IMR-90 (cell line): Measurements from ENCODE around the gene VPS54. TPM values are rescaled to one million over a fixed set of nuclear protein-coding genes. Genes with fewer than 3 reads are reported as not detected.
"Not testable (repeated sequence)": the region's sequence is repeated elsewhere in the genome, so short reads cannot be mapped to it uniquely, and the experiment has no call there.

Experiments
- ATAC-seq: fragments of 200-7000 bp; cut with Tn5 transposase; 2 replicates; pipeline ENCODE4 v1.9.1; 2020; ENCODE audit warnings: low read depth, mild to moderate bottlenecking, moderate library complexity
- BruUV-seq: library from RNA; stranded (reverse); fragments of 400-500 nt; replicated peaks from 2 replicates; lab custom pipeline; 2021; lab: Mats Ljungman, UMichigan
- CTCF ChIA-PET: fragments of 300-600 bp; formaldehyde crosslinking; extraction: SDS; loops from one replicate; lab custom pipeline; 2021; ENCODE audit warnings: antibody characterized with exemption; lab: Yijun Ruan, JAX
- POLR2A ChIA-PET: fragments of 300-600 bp; sonication (Branson Sonifier 250); formaldehyde crosslinking; loops from one replicate; lab custom pipeline; 2022; ENCODE audit warnings: antibody characterized with exemption; ENCODE audit not compliant: unreplicated experiment; lab: Charles Lee
- DNase-seq: peaks from one replicate; pipeline ENCODE4 v3.0.0; 2013
- H2AFZ ChIP-seq: replicated peaks from 2 replicates; pipeline ENCODE3; 2013; ENCODE audit warnings: low read length, mild to moderate bottlenecking; ENCODE audit not compliant: poor library complexity
- H2AK5ac ChIP-seq: 2 replicates; pipeline ENCODE4 v1.6.1; 2013; ENCODE audit warnings: low read depth, low read length, inconsistent platforms
- H2AK9ac ChIP-seq: replicated peaks from 2 replicates; pipeline ENCODE3; 2013; ENCODE audit warnings: mild to moderate bottlenecking, low read depth, low read length, moderate library complexity; ENCODE audit not compliant: poor library complexity
- H2BK120ac ChIP-seq: 2 replicates; pipeline ENCODE4 v1.6.1; 2013; ENCODE audit warnings: low read depth, low read length, inconsistent platforms
- H2BK15ac ChIP-seq: 3 replicates; pipeline ENCODE4 v1.6.1; 2013; ENCODE audit warnings: low read depth, low read length, inconsistent platforms
- H2BK20ac ChIP-seq: 2 replicates; pipeline ENCODE4 v1.6.1; 2013; ENCODE audit warnings: low read depth, mild to moderate bottlenecking, inconsistent platforms, low read length, moderate library complexity
- H2BK5ac ChIP-seq: 2 replicates; pipeline ENCODE4 v1.6.1; 2013; ENCODE audit warnings: mild to moderate bottlenecking, low read depth, low read length, inconsistent platforms; ENCODE audit not compliant: poor library complexity, severe bottlenecking
- H3K14ac ChIP-seq: replicated peaks from 2 replicates; pipeline ENCODE4 v1.6.1; 2013; ENCODE audit warnings: low read depth, low read length, inconsistent platforms
- H3K18ac ChIP-seq: 2 replicates; pipeline ENCODE4 v1.6.1; 2013; ENCODE audit warnings: low read depth, low read length, control low read depth
- H3K23ac ChIP-seq: 2 replicates; pipeline ENCODE4 v1.6.1; 2013; ENCODE audit warnings: low read depth, low read length, inconsistent platforms
- H3K27ac ChIP-seq: 2 replicates; pipeline ENCODE4 v1.5.1; 2013; ENCODE audit warnings: mild to moderate bottlenecking, control low read depth, low read length; ENCODE audit not compliant: insufficient read depth
- H3K27me3 ChIP-seq: 2 replicates; pipeline ENCODE4 v1.6.1; 2013; ENCODE audit warnings: low read length; ENCODE audit not compliant: control insufficient read depth, insufficient read depth
- H3K36me3 ChIP-seq: 2 replicates; pipeline ENCODE4 v1.6.1; 2013; ENCODE audit warnings: low read length, mixed read lengths; ENCODE audit not compliant: control insufficient read depth, insufficient read depth
- H3K4ac ChIP-seq: 2 replicates; pipeline ENCODE4 v1.6.1; 2013; ENCODE audit warnings: low read depth, low read length, inconsistent platforms
- H3K4me1 ChIP-seq: 2 replicates; pipeline ENCODE4 v1.6.1; 2013; ENCODE audit warnings: low read length, mixed read lengths; ENCODE audit not compliant: control insufficient read depth, insufficient read depth
- H3K4me2 ChIP-seq: 2 replicates; pipeline ENCODE4 v1.6.1; 2013; ENCODE audit warnings: low read depth, mild to moderate bottlenecking, control low read depth, low read length, moderate library complexity
- H3K4me3 ChIP-seq: 2 replicates; pipeline ENCODE4 v1.5.1; 2013; ENCODE audit warnings: low read depth, mild to moderate bottlenecking, control low read depth, low read length, moderate library complexity; ENCODE audit not compliant: insufficient read depth
- H3K56ac ChIP-seq: 2 replicates; pipeline ENCODE4 v1.6.1; 2013; ENCODE audit warnings: low read length, inconsistent platforms; ENCODE audit not compliant: insufficient read depth; ENCODE audit errors: extremely low read depth
- H3K79me1 ChIP-seq, 2 experiments: 2 replicates each; pipeline ENCODE4 v1.6.1; 2013; ENCODE audit warnings: low read length in 2 of 2, inconsistent platforms in 1 of 2, low read depth in 1 of 2
- H3K9ac ChIP-seq: 2 replicates; pipeline ENCODE4 v1.6.1; 2013; ENCODE audit warnings: low read depth, low read length, control low read depth
- H3K9me1 ChIP-seq: 2 replicates; pipeline ENCODE4 v1.6.1; 2013; ENCODE audit warnings: low read length, inconsistent platforms; ENCODE audit not compliant: insufficient read depth
- H3K9me3 ChIP-seq: 2 replicates; pipeline ENCODE4 v1.6.1; 2013; ENCODE audit warnings: low read length; ENCODE audit not compliant: control insufficient read depth, insufficient read depth
- H4K20me1 ChIP-seq: 2 replicates; pipeline ENCODE4 v1.6.1; 2013; ENCODE audit warnings: low read length, inconsistent platforms; ENCODE audit not compliant: insufficient read depth
- H4K5ac ChIP-seq: 2 replicates; pipeline ENCODE4 v1.6.1; 2013; ENCODE audit warnings: mild to moderate bottlenecking, low read depth, low read length, control low read depth
- H4K8ac ChIP-seq, 2 experiments: 2 replicates each; pipeline ENCODE4 v1.6.1; 2013; ENCODE audit warnings: low read depth in 2 of 2, low read length in 2 of 2, control low read depth in 1 of 2, inconsistent platforms in 1 of 2
- H4K91ac ChIP-seq: 2 replicates; pipeline ENCODE4 v1.6.1; 2013; ENCODE audit warnings: low read depth, low read length, inconsistent platforms; ENCODE audit not compliant: insufficient read depth
- WGBS, 2 experiments: methylation state at CpG; one replicate each; pipeline versions ENCODE4 v1.1.5 to v1.1.7; 2013; ENCODE audit warnings: missing lambda C conversion rate in 2 of 2; ENCODE audit not compliant: insufficient read length in 1 of 2; ENCODE audit errors: extremely low coverage in 2 of 2; 5-methylcytosine and 5-hydroxymethylcytosine counted together
- dilution Hi-C: fragments of 300-500 bp; cut with HindIII; formaldehyde crosslinking; loops from one replicate; pipeline ENCODE4 v1.14.3; 2018; ENCODE audit warnings: low sequenced_read_pairs; ENCODE audit not compliant: unreplicated experiment
- in situ Hi-C: fragments of 300-500 bp; cut with MboI; formaldehyde crosslinking; loops from 3 replicates; pipeline ENCODE4 v1.14.3; 2019; ENCODE audit warnings: low sequenced_read_pairs, inconsistent platforms, mixed read lengths
- intact Hi-C: fragments of 100-400 bp; cut with micrococcal nuclease; formaldehyde crosslinking; loops from 2 replicates; pipeline ENCODE4 v1.10.0; 2022
- polyA plus RNA-seq, 3 experiments: library from polyadenylated mRNA; depleted of rRNA; stranded (reverse); fragments of >200 nt; gene quantifications; 2 replicates each; pipeline ENCODE4 v1.2.3, GENCODE V29; 2012; ENCODE audit warnings: low replicate concordance in 1 of 3
- total RNA-seq: library from RNA; depleted of rRNA; stranded (reverse); fragments of >200 nt; gene quantifications from 2 replicates; pipeline ENCODE4 v1.2.3, GENCODE V29; 2012

The VPS54 gene
- total and polyA plus RNA-seq, 2 of the 4 experiments (the other 2 are of a cell fraction), result 7.1 to 18.1 TPM

- H3K9ac ChIP-seq, H4K8ac ChIP-seq, H3K4me3 ChIP-seq, H3K4me2 ChIP-seq, H2BK15ac ChIP-seq, H3K23ac ChIP-seq, in situ Hi-C loops, dilution Hi-C loops, H2AK5ac ChIP-seq, intact Hi-C loops, H3K27me3 ChIP-seq, CTCF ChIA-PET, H3K18ac ChIP-seq, H2BK120ac ChIP-seq, H2BK5ac ChIP-seq, POLR2A ChIA-PET, H3K4ac ChIP-seq, H3K27ac ChIP-seq, BruUV-seq, H2AK9ac ChIP-seq, H3K56ac ChIP-seq, H4K5ac ChIP-seq, H4K20me1 ChIP-seq, H3K36me3 ChIP-seq, H3K14ac ChIP-seq, DNase-seq, H3K9me1 ChIP-seq, H3K9me3 ChIP-seq, H4K91ac ChIP-seq, H3K4me1 ChIP-seq, H2BK20ac ChIP-seq, ATAC-seq, H2AFZ ChIP-seq: not testable (repeated sequence)
- WGBS, 2 experiments, result 98% methylated on average over 7 of the region's 12 CpGs; no CpG with 5 or more reads in 1 of the 2 experiments
- H3K79me1 ChIP-seq, result peaks cover 37 to 47% of the 10 kb centered on the region in 2 experiments
Observed at GRCh38 chr2:63991173-63991999, 27.8 kb downstream of the VPS54 start.
